HG03066 (cell line): ENCODE data around the gene RPUSD1.
"Not testable (repeated sequence)": the region's sequence is repeated elsewhere in the genome, so short reads cannot be mapped to it uniquely, and the experiment has no call there.

Experiments used
- ATAC-seq: cut with Tn5 transposase; IDR thresholded peaks from one replicate; pipeline ENCODE4 v1.9.1; 2021; ENCODE audit warnings: low read depth; ENCODE audit not compliant: unreplicated experiment

The RPUSD1 gene

DNA sequence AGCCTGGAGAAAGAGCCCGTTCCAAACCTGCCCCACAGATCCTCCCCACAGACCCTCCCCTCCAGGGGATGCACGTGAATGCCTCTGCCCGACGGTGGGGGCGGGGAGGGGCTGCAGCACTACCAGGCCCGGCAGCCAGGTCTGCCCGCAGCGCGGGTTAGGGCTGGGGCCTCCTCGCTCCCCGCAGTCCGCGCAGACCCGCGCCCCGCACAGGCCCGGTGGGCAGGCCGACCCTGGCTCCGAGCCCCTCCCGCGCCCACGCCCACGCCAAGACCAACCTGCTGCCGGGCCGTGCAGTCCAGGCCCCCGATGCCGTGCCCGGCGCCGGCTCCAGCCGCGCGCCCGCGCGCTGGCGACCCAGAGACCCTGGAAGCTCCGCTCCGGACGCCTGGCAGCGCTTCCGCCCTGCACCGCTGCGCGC is at the start of gene RPUSD1:
Gene RPUSD1 (minus strand): TSS at position 404 of the 421 bp plus-strand sequence. CDS start 644 bp downstream, outside the sequence.
- peak; percentile 30 for ATAC-seq

DNA sequence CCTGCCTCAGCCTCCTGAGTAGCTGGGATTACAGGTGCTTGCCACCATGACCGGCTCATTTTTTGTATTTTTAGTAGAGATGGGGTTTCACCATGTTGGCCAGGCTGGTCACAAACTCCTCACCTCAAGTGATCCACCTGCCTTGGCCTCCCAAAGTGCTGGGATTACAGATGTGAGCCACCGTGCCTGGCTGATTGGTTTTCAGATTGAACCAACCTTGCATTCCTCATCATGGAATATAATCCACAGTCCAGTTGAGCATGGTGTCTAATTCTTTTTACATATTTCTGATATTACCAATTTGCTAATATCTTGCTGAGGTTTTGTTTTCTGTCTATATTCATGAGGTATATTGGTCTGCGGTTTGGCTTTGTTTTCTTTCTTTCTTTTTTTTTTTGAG is 48.6 kb upstream of the RPUSD1 start:
- not testable (repeated sequence) for ATAC-seq

DNA sequence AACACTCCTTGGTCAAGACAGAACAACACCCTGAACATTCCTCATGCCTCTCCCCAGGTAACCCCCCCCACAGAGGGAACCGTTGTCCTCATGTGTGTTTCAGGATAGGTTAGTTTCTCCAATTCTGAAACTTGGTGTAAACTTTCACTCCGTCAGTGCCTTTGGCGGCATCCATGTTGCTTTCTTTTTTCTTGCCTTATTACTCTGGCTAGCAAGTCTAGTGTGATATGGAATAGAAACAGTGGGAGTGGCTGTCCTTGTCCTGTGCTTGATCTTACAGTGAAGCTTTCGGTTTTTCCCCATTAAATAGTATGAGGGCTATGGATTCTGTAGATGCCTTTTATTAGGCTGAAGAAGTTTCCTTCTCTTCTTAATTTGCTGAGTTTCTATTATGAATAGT is 48.0 kb upstream of the RPUSD1 start:
- no peak for ATAC-seq

GRCh38 chr16:835373-835772 is 47.2 kb upstream of the RPUSD1 start:
- no peak for ATAC-seq

GRCh38 chr16:833411-833810 is 45.2 kb upstream of the RPUSD1 start:
- ATAC-seq = no peak

DNA sequence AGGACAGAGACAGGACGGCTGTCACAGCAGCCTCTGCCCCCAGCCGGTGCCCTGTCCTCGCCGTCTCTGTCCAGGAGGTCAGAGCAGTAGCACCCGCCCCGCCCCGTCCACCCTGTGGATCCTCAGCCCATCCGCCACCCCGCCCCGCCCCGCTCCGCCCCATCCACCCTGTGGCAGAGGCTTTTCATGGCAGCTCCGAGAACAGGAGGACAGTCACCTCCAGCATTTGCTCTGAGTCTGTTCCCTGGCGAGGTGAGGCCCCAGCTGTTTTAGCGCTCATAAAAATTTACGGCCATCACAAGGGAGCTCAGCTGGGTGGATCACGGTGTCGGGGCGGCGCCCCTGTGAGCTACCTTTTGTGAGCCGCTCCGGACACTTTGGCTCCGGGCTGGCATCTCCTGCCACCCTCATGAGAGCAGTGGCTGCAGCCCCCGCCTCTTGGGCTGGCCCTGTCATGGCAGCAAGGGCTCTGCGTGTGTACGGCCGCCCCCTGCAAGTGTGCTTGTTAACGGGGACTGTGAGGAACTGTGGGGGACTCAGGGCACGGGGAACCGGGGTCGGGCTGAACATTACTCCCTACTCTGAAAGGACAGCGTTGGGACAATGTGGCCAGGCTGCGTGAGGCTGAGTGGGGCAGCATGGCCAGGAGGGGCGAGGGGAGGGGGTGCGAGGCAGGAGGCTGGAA is 44.6 kb upstream of the RPUSD1 start:
- ATAC-seq = no peak

DNA sequence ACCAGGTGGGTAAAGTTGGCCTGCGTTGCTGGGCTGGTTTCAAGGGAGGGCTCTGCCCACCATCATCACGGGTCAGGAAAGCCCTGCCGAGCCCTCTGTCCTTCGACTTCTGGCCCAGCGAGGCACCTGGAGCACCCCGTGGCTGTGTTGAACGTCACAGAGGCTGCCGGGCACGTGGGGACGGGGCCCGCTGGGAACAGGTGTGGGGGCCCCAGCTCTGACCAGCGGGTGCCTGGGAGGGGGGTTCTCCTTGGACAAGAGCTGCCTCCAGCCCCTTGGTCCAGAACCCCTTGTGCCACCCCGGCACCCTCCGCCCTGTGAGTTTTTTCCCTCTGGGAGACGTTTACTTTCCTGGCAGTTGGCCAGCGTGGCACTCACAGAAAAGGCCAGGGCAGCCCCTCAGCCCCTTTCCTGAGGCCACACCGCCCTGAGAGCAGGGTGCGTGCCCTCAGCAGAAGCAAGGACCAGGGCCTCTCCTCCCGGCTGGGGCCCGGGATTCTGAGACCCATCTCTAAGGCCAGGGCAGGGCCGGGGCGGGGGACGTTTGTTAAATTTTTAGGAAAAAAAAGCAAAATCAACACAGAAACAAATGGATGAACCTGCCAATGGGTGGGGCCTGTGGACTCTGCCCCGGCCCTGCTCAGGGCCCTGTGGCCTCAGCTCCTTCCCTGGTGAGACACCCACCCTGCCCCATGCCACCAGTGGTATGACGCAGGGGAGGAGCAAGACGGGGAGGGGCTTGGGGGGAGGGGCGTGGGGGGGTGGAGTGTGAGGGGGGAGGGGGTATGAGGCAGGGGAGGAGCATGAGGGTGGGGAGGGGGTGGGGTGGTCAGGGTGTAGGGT is 43.6 kb upstream of the RPUSD1 start:
- no peak for ATAC-seq

GRCh38 chr16:830871-831570 is 42.8 kb upstream of the RPUSD1 start:
- ATAC-seq = no peak

DNA sequence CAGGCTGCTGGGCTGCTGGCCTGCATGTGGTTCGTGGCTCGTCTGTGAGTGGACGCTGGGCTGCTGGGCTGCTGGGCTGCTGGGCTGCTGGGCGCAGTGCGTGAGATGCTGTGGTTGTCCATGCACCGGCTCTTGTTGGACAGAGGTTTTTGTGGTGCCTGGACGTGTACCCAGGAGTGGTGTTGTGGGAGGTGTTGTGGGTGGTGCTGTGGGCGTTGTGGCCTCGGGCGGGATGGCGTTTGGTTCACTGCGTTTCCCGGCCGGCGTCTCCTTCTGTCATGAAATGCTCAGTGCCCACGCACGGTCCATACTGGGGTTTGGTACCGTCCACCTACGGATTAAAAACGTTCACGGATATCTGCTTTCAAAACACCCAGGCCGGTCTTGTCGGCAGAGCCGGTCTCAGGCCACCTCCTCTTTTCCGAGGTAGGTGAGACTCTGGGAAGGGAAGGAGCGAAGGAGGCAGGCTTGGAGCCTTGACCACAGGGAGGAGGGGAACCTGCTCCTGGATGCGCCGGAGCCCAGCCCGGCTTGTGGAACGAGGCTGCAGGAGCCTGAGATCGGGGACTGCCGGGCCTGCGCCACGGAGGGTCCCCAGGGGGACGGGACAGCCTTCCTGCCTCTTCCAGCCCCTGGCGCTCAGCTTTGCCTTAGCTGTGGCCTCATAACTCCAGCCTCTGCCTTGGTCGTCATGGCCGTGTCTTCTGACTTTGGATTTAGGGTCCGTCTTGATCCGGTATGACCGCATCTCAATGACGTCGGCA is 42.1 kb upstream of the RPUSD1 start:
- ATAC-seq = no peak

GRCh38 chr16:828891-829290 is 40.7 kb upstream of the RPUSD1 start:
- ATAC-seq = no peak

- ATAC-seq = no peak
Measured at GRCh38 chr16:827513-827912, 39.3 kb upstream of the RPUSD1 start.

GRCh38 chr16:825341-826061 is 37.3 kb upstream of the RPUSD1 start:
- ATAC-seq = no peak

DNA sequence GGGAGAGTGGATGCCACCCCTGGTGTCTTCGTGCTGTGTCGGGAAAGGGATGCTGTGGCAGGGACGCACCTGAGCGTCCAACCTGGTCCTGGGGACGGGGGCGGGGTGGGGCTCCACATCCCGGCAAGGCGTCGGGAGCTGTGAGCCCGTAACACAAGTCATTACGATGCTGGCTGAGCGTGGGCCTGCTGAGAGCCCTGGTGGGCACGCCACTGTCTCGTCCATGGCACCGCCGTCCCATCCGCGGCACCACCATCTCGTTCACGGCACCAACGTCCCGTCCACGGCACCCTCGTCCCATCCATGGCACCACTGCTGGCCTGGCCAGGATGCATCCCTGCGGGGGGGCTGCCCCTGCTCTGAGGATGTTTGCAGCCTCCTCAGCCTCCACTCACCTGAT is 36.4 kb upstream of the RPUSD1 start:
- ATAC-seq = no peak

DNA sequence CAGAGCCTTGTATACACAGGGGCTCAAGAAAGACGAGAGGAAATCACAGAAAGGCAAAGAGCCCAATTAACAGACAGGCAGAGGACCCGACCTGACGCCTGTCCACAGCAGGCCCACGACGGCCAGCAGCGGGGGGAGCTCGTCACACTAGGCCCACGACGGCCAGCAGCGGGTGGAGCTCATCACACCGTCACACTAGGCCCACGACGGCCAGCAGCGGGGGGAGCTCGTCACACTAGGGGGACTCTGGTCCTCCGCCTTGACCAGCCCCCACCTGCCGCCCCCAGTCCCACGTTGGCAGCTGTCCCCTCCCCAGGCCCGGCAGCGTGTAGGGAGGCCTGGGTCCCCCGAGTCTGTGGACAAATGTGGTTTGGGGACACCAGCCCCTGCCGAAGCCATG is 36.0 kb upstream of the RPUSD1 start:
- no peak for ATAC-seq

GRCh38 chr16:822909-823297 is 34.7 kb upstream of the RPUSD1 start:
- ATAC-seq = no peak

DNA sequence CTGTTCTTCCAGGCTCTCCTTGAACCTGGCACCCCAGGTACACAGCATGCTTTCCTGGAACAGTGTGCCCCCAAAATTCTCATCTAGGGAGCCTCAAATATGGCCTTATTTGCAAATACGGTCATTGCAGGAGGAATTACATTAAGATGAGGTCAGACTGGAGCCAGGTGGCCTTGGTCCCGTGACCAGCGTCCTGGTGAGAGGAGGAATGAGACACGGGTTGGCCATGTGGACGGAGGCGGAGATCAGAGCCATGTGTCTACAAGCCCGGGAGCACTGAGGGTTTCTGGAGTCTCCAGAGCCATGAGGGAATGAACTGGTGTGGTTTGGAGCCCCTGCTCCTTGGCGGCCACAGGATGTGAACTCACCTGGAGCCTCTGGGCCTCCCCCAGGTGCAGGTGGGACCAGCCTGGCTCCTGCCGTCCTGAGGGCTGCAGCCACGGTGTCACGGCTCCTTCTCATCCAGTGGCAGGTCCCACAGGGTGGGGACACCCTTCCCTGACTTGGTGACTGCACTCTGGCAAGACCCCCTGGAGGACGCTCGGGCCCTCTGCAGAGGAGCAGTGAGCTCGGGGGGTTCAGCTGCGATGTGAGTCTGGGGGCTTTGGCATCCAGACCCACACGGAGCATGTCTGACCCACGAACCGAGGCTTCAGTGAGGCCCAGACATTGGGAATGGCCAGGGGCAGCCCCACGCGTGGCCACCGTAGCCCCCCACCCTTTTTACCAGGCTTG is 34.2 kb upstream of the RPUSD1 start:
- no peak for ATAC-seq

GRCh38 chr16:821751-822150 is 33.6 kb upstream of the RPUSD1 start:
- no peak for ATAC-seq

DNA sequence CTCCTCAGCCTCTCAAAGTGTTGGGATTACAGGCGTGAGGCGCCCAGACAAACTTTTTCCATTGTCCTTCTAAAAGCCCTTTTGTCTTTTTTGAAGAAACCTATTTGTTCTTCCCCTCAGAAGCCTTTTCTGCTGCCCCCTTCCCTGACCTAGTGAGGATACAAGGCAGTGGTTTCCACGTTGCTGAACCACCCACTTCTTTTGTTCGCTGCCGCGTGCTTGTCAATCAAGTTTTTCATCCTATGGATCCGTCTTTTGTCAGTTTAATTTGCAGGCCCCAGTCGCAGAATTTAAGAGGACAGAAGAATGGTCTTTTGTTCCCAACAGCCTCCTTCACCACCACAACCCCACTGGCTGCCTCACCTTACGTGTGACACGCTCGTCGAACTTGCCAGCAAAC is 32.6 kb upstream of the RPUSD1 start:
- no peak for ATAC-seq

DNA sequence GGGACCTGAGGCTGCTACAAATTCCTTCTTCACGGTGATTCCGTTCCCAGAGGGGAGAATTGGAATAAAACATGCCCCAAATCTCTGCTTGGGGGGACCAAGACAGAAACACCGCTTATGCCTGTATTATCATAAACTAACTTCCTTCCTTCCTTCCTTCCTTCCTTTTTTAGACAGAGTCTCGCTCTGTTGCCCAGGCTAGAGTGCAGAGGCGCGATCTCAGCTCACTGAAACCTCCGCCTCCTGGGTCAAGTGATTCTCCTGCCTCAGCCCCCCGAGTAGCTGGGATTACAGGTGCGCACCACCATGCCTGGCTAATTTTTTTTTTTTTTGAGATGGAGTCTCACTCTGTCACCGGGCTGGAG is 31.8 kb upstream of the RPUSD1 start:
- ATAC-seq = not testable (repeated sequence)
